Spinal cord (tissue), 10 donors: Measurements from ENCODE around the gene GLRX3. TPM values are rescaled to one million over a fixed set of nuclear protein-coding genes. Genes with fewer than 3 reads are reported as not detected.
A peak's percentile ranks its signal among the peaks of the same experiment; 100 is the strongest.
"Not testable (repeated sequence)": the region's sequence is repeated elsewhere in the genome, so short reads cannot be mapped to it uniquely, and the experiment has no call there.

ENCODE experiments used
- DNase-seq, 6 donors: peaks; one replicate each; pipeline versions ENCODE4 v3.0.0 to v3.0.0-alpha.2; 2013 to 2015; ENCODE audit warnings: low spot score in 6 of 6, low read depth in 4 of 6
- H3K27ac ChIP-seq: one replicate; pipeline ENCODE4 v1.5.1; 2013; ENCODE audit warnings: low read depth, low read length, control low read depth
- H3K27me3 ChIP-seq: one replicate; pipeline ENCODE4 v1.6.1; 2013; ENCODE audit warnings: low read length; ENCODE audit not compliant: control insufficient read depth, insufficient read depth
- H3K36me3 ChIP-seq: one replicate; pipeline ENCODE4 v1.6.1; 2013; ENCODE audit warnings: low read length; ENCODE audit not compliant: control insufficient read depth, insufficient read depth
- H3K4me1 ChIP-seq: one replicate; pipeline ENCODE4 v1.6.1; 2013; ENCODE audit warnings: low read length; ENCODE audit not compliant: control insufficient read depth, insufficient read depth
- H3K4me3 ChIP-seq: one replicate; pipeline ENCODE4 v1.5.1; 2013; ENCODE audit warnings: low read depth, low read length, control low read depth
- H3K9me3 ChIP-seq: one replicate; pipeline ENCODE4 v1.6.1; 2013; ENCODE audit warnings: low read length; ENCODE audit not compliant: control insufficient read depth, insufficient read depth
- WGBS: methylation state at CpG from one replicate; pipeline ENCODE4 v1.1.5; 2013; ENCODE audit warnings: missing lambda C conversion rate; ENCODE audit not compliant: insufficient coverage; 5-methylcytosine and 5-hydroxymethylcytosine counted together
- polyA plus RNA-seq, 2 donors: library from polyadenylated mRNA; unstranded; fragments of 120-200 nt; gene quantifications; one replicate each; pipeline ENCODE4 v1.2.1, GENCODE V29; 2013; ENCODE audit not compliant: insufficient read length in 2 of 2
- total RNA-seq, 2 donors: library from RNA; depleted of rRNA in 1 of 2; stranded (reverse); fragments of 120-200 nt in 1 of 2; fragments of >200 nt in 1 of 2; gene quantifications; one replicate each; pipeline versions ENCODE4 v1.2.3 to v1.2.4, GENCODE V29; 2013 to 2014
- donor health status: healthy.

GLRX3 gene
- total and polyA plus RNA-seq, 4 donors: 65.1 to 101 (median 84.4) TPM

GRCh38 chr10:130201043-130201380 lies 64.8 kb downstream of the GLRX3 start:
- Histone ChIP-seq H3K4me3 (no peak overlapping the region), H3K9me3 (no peaks in the 10 kb centered on the region), H3K27ac (no peak overlapping the region), H3K4me1 (peaks cover 10% of the 10 kb centered on the region), H3K36me3 (peaks cover 2% of the 10 kb centered on the region), H3K27me3 (no peaks in the 10 kb centered on the region)
- 92% methylated on average over 8 of the region's 8 CpGs for WGBS
- no peak for DNase-seq

DNA sequence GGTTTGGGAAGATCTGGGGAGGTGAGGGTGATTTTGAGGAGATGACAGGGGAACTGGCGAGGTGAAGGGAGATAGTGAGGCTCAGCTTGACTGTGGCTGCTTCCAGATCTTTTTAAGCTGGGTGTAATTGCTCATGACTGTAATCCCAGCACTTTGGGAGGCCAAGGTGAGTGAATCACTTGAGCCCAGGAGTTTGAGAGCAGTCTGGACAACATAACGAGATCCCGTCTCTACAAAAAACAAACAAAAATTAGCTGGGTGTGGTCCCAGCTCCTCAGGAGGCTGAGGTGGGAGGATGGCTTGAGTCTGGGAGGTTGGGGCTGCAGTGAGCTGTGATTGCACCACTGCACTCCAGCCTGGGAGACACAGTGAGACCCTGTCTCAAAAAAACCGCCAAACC lies 66.0 kb downstream of the GLRX3 start:
- not testable (repeated sequence) for H3K36me3 ChIP-seq, H3K9me3 ChIP-seq, DNase-seq, H3K4me3 ChIP-seq, H3K27ac ChIP-seq, H3K27me3 ChIP-seq
- H3K4me1 ChIP-seq: peaks cover 10% of the 10 kb centered on the region
- 56% methylated on average over 1 of the region's 4 CpGs for WGBS

GRCh38 chr10:130202984-130203621 lies 66.9 kb downstream of the GLRX3 start:
- peaks cover 10% of the 10 kb centered on the region for H3K4me1 ChIP-seq
- no peak overlapping the region for H3K4me3 ChIP-seq
- no peaks in the 10 kb centered on the region for H3K36me3 ChIP-seq
- no peaks in the 10 kb centered on the region for H3K9me3 ChIP-seq
- H3K27ac ChIP-seq: no peak overlapping the region
- 91% methylated on average over 21 of the region's 29 CpGs for WGBS
- DNase-seq: peak in 1 of 6 donors; percentile 59
- H3K27me3 ChIP-seq: no peaks in the 10 kb centered on the region

DNA sequence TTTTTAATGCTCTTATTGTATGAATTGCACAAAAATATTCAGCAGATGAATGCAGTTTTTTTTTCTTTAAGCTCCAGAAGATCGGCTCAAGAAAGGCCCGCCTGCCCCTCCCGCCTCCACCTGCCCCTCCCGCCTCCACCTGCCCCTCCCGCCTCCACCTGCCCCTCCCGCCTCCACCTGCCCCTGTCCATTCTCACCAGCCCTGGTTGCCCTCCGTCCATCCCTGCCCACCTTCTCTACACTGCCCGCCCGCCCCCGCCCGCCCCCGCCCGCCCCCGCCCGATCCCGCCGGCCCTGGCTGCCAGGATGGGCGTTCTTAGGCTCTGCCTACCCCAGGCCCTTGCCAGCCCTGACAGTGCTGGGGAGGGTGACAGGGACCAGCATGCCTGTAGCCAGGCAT lies 67.4 kb downstream of the GLRX3 start:
- DNase-seq: no peak
- no peak overlapping the region for H3K4me3 ChIP-seq
- H3K4me1 ChIP-seq: peaks cover 10% of the 10 kb centered on the region
- no peaks in the 10 kb centered on the region for H3K27me3 ChIP-seq
- H3K36me3 ChIP-seq: no peaks in the 10 kb centered on the region
- no peaks in the 10 kb centered on the region for H3K9me3 ChIP-seq
- WGBS: 90% methylated on average over 5 of the region's 18 CpGs
- no peak overlapping the region for H3K27ac ChIP-seq

DNA sequence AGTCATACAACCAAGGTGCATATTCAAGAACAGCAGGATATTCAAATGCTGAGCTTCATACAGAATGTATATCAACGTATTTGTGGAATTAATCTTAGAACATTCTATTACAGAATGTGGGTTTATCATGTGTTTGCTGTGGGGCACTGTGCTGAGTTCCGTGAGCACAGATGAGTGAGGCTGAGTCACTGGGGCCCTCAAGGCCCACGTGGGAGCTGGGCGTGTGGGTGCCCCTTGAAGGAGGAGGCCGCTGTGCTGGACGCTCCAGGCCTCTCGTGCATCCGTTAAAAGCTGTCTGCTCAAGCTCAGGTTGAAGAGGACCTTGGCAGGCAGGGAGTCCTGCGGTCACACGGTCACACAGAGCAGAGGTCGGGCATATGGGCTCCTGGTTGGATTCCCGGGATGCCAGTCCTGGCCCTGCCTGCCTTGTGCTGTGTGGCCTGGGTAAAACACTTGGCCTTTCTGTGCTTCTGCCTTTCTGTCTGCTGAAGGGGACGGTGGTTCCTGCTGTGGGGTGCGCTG lies 70.1 kb downstream of the GLRX3 start:
- no peak for DNase-seq
- Histone ChIP-seq H3K9me3 (no peaks in the 10 kb centered on the region), H3K27ac (no peak overlapping the region), H3K4me1 (peaks cover 10% of the 10 kb centered on the region), H3K4me3 (no peak overlapping the region), H3K36me3 (no peaks in the 10 kb centered on the region), H3K27me3 (no peaks in the 10 kb centered on the region)
- 86% methylated on average over 12 of the region's 14 CpGs for whole genome bisulfite sequencing

DNA sequence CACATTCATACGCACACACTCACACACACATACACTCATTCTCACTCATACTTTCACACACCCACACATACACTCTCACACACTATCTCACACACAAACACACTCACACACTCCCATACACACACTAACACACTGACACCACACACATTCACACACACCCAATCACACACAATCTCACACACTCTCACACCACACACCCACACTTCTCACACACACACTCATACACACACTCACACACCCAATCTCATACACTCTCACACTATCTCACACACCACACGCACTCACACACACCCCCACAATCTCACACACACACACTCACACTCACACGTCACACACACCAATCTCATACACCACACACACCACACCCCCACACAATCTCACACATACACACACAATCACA lies 71.0 kb downstream of the GLRX3 start:
- no peaks in the 10 kb centered on the region for H3K36me3 ChIP-seq
- peaks cover 10% of the 10 kb centered on the region for H3K4me1 ChIP-seq
- no peaks in the 10 kb centered on the region for H3K27me3 ChIP-seq
- no peak overlapping the region for H3K4me3 ChIP-seq
- no peaks in the 10 kb centered on the region for H3K9me3 ChIP-seq
- DNase-seq: no peak
- 62% methylated on average over 3 of the region's 3 CpGs for WGBS
- H3K27ac ChIP-seq: no peak overlapping the region

DNA sequence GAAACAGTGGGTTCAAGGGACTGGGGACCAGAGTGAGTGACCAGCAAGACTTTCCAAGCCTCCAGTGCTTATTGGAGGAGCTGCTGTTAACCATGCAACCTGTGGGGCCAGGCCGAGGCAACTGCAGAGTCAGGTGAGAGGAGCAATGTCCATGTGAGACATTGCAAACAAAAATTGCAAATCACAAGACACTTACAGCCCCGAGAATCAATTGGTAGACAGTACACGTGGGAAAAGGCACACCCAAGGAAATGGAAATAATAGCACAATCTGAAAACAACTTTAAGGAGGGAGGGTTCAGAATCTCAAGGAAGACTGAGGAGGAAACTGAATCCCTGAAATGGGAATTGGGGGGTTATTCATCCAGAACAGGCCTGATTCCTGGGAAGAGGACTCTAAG lies 72.6 kb downstream of the GLRX3 start:
- WGBS: no CpG with 5 or more reads among the region's 3 CpGs
- no peak for DNase-seq

GRCh38 chr10:130212746-130213145 lies 76.6 kb downstream of the GLRX3 start:
- no peak overlapping the region for H3K4me3 ChIP-seq
- H3K27ac ChIP-seq: no peak overlapping the region
- WGBS: 69% methylated on average over 3 of the region's 4 CpGs
- no peaks in the 10 kb centered on the region for H3K36me3 ChIP-seq
- DNase-seq: no peak
- H3K9me3 ChIP-seq: no peaks in the 10 kb centered on the region
- no peaks in the 10 kb centered on the region for H3K27me3 ChIP-seq
- no peaks in the 10 kb centered on the region for H3K4me1 ChIP-seq

More for the DNA sequence above, 72.6 kb downstream of the GLRX3 start:
- no peak overlapping the region for H3K4me3 ChIP-seq
- peaks cover 7% of the 10 kb centered on the region for H3K4me1 ChIP-seq
- H3K36me3 ChIP-seq: no peaks in the 10 kb centered on the region
- no peaks in the 10 kb centered on the region for H3K9me3 ChIP-seq
- H3K27me3 ChIP-seq: no peaks in the 10 kb centered on the region
- H3K27ac ChIP-seq: no peak overlapping the region

GRCh38 chr10:130213286-130214080 lies 77.3 kb downstream of the GLRX3 start:
- H3K27ac ChIP-seq: no peak overlapping the region
- DNase-seq: no peak
- no peaks in the 10 kb centered on the region for H3K36me3 ChIP-seq
- H3K27me3 ChIP-seq: no peaks in the 10 kb centered on the region
- no peaks in the 10 kb centered on the region for H3K9me3 ChIP-seq
- no peak overlapping the region for H3K4me3 ChIP-seq
- WGBS: 93% methylated on average over 48 of the region's 51 CpGs
- no peaks in the 10 kb centered on the region for H3K4me1 ChIP-seq

DNA sequence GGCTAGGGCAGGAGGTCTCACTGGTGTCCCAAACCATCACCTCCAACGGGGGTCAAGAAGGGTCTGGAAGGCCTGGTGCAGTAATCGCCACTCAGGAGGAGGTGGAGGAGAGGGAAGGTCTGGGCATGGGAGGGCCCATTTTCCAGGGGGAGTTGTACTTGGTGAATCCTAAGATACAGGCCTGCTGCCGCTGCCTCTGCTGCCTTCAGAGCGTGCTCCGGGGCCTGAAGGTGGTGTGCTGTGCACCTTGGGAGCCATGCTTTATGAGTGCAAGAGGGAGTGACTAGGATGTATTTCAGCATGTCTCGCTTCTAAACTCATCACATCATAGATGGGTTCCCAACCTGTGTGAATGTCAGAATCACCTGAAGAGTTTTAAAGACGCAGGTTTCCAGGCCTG lies 78.2 kb downstream of the GLRX3 start:
- WGBS: 100% methylated on average over 5 of the region's 7 CpGs
- no peaks in the 10 kb centered on the region for H3K9me3 ChIP-seq
- H3K4me1 ChIP-seq: no peaks in the 10 kb centered on the region

More for the DNA sequence above, 78.2 kb downstream of the GLRX3 start:
- no peak for DNase-seq
- Histone ChIP-seq H3K4me3 (no peak overlapping the region), H3K27me3 (no peaks in the 10 kb centered on the region), H3K27ac (no peak overlapping the region), H3K36me3 (no peaks in the 10 kb centered on the region)
